ENCODE data around the gene C11orf65.

Gene C11orf65

DNA sequence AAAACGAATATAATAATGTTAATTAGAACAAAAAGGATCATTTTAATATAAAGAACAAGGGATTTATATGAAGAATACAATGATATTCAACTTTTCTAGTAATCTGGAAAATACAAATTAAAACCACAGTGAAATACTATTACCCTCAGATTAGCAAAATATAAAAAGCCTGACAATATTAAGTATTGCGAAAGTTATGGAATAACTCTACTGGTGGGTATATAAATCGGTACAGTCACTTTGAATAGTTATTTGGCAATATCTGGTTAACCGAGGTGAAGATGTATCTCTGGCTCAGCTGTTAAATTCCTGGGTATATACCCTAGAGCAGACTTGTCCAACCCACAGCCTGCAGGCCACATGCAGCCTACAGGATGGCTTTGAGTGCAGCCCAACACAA lies 125.7 kb downstream of the C11orf65 start:
- H3K4me3 ChIP-seq (ENCODE audit: low read length in 2 of 2) = no peak overlapping the region
- H3K9me3 ChIP-seq (ENCODE audit: control insufficient read depth in 2 of 2, low read length in 2 of 2) = no peaks in the 10 kb centered on the region
- no peak overlapping the region for H3K27ac ChIP-seq (ENCODE audit: low read depth in 2 of 2, low read length in 2 of 2)
- no peaks in the 10 kb centered on the region for H3K27me3 ChIP-seq (ENCODE audit: control insufficient read depth in 2 of 2, insufficient read depth in 2 of 2, low read length in 2 of 2)
- H3K4me1 ChIP-seq (ENCODE audit: control insufficient read depth in 2 of 2, insufficient read depth in 2 of 2, low read length in 2 of 2) = no peaks in the 10 kb centered on the region
- H3K36me3 ChIP-seq (ENCODE audit: control insufficient read depth in 2 of 2, insufficient read depth in 2 of 2, low read length in 2 of 2) = peaks cover 13 to 14% of the 10 kb centered on the region in 2 donors
- no peak overlapping the region for H3K9ac ChIP-seq (ENCODE audit: low read depth in 1 of 2, low read length in 2 of 2)

DNA sequence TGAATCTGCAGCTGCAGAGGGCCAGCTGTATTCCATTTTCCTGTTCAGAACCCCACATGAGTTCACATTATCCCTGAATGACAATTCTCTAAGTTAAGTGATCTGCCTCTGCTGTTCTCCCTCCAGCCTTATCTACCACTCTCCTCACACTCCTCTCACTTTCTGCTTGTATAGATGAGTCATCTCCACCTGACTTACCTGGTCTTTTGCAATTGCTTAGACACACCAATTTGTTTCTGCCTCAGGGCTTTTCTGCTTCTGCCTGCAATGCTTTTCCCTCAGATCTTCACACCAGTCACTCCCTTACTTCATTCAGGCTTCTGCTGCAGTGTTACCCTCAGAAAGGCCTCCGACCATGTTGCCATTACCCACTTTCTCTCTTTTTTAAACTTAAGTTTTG lies 126.4 kb downstream of the C11orf65 start:
- Histone ChIP-seq H3K36me3 (ENCODE audit: control insufficient read depth in 2 of 2, insufficient read depth in 2 of 2, low read length in 2 of 2) (peaks cover 16 to 17% of the 10 kb centered on the region in 2 donors), H3K4me3 (ENCODE audit: low read length in 2 of 2) (no peak overlapping the region), H3K9me3 (ENCODE audit: control insufficient read depth in 2 of 2, low read length in 2 of 2) (no peaks in the 10 kb centered on the region), H3K27ac (ENCODE audit: low read depth in 2 of 2, low read length in 2 of 2) (no peak overlapping the region), H3K9ac (ENCODE audit: low read depth in 1 of 2, low read length in 2 of 2) (no peak overlapping the region), H3K4me1 (ENCODE audit: control insufficient read depth in 2 of 2, insufficient read depth in 2 of 2, low read length in 2 of 2) (no peaks in the 10 kb centered on the region), H3K27me3 (ENCODE audit: control insufficient read depth in 2 of 2, insufficient read depth in 2 of 2, low read length in 2 of 2) (no peaks in the 10 kb centered on the region)

DNA sequence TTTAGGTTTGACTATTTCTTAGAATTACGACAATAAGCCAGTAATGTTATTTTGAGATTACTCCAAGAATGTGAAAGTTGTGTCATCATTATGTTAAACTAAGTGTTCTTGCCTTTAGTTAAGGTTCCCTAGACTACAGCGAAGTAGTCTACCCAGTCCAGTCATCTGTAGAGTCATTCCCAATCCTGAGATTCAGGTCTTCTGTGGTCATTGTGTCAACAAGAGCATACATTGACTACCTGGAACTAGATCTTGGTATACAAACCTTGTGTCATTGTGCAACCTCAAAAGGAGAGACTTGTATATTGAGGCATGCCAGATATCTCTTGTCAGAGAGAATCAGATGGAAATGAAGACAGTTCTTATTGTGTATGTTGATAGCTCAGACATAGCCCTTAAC lies 128.6 kb downstream of the C11orf65 start:
- H3K4me3 ChIP-seq (ENCODE audit: low read length in 2 of 2) = no peak overlapping the region
- no peaks in the 10 kb centered on the region for H3K27me3 ChIP-seq (ENCODE audit: control insufficient read depth in 2 of 2, insufficient read depth in 2 of 2, low read length in 2 of 2)
- H3K36me3 ChIP-seq (ENCODE audit: control insufficient read depth in 2 of 2, insufficient read depth in 2 of 2, low read length in 2 of 2) = peaks cover 24 to 28% of the 10 kb centered on the region in 2 donors
- H3K9me3 ChIP-seq (ENCODE audit: control insufficient read depth in 2 of 2, low read length in 2 of 2) = no peaks in the 10 kb centered on the region
- no peak overlapping the region for H3K9ac ChIP-seq (ENCODE audit: low read depth in 1 of 2, low read length in 2 of 2)
- no peak overlapping the region for H3K27ac ChIP-seq (ENCODE audit: low read depth in 2 of 2, low read length in 2 of 2)
- no peaks in the 10 kb centered on the region for H3K4me1 ChIP-seq (ENCODE audit: control insufficient read depth in 2 of 2, insufficient read depth in 2 of 2, low read length in 2 of 2)

DNA sequence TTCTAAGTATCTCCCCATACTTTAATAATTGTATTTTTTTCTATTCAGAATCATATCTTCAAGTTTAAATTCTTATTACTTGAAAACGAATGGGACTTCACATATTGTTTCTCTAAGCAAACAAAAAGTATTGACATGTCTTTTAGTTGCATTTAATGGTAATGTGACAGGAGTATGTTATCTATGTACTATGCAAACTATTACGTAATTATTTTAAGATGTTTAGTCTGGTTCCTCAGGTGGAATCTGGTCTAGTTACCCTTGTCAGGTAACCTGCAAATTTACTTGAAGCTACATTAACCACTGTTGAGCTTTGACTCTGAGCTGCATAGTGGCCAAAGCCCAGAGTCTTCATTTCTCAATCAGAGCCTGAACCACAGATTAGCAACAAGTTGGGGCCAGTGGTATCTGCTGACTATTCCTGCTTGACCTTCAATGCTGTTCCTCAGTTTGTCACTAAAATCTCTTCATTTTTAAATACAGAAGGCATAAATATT lies 133.9 kb downstream of the C11orf65 start:
- no peak overlapping the region for H3K27ac ChIP-seq (ENCODE audit: low read depth in 2 of 2, low read length in 2 of 2)
- H3K9me3 ChIP-seq (ENCODE audit: control insufficient read depth in 2 of 2, low read length in 2 of 2) = no peaks in the 10 kb centered on the region
- H3K27me3 ChIP-seq (ENCODE audit: control insufficient read depth in 2 of 2, insufficient read depth in 2 of 2, low read length in 2 of 2) = no peaks in the 10 kb centered on the region
- H3K36me3 ChIP-seq (ENCODE audit: control insufficient read depth in 2 of 2, insufficient read depth in 2 of 2, low read length in 2 of 2) = peaks cover 40 to 52% of the 10 kb centered on the region in 2 donors
- H3K4me1 ChIP-seq (ENCODE audit: control insufficient read depth in 2 of 2, insufficient read depth in 2 of 2, low read length in 2 of 2) = no peaks in the 10 kb centered on the region
- no peak overlapping the region for H3K4me3 ChIP-seq (ENCODE audit: low read length in 2 of 2)
- no peak overlapping the region for H3K9ac ChIP-seq (ENCODE audit: low read depth in 1 of 2, low read length in 2 of 2)
